Embryonic facial prominence (tissue), 1 donor: Measurements from ENCODE around the gene PLAGL2.

ENCODE experiments used
- DNase-seq: peaks from one replicate; pipeline ENCODE4 v3.0.0-alpha.2; 2016; ENCODE audit errors: extremely low spot score

Gene PLAGL2

DNA sequence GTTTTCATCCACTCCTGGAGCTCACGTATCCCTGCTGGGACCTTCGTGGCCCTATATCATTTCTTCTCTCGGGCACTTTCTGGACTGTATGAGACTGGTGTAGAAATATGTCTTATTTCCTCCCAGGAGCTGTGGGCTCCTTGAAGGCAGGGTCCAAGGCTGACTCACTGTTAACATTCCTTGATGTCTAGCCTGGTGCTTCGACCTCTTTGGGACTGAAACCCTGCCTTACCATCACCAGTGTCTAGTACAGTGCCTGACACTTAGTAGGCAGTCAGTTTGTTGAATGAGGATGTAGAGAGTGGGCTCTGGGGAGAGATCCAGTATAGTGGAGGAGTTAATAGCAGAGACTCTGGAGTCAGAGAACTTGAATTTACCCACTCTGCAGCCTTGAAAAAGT lies 23.7 kb upstream of the PLAGL2 start:
- no peak for DNase-seq

DNA sequence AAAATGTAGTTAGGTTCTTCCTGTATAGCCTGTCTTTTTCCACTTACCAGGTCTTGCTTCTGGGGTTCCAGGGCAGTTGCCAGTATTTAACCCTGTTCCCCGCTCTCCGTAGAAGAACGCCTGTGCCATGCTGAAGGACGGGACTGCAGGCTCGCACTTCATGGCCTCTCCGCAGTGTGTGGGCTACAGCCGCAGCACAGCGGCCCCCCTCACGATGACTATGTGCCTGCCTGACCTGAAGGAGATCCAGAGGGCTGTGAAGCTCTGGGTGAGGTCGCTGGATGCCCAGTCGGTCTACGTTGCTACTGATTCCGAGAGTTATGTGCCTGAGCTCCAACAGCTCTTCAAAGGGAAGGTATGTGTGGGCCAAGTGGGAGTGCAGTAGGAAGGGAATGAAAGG lies 23.2 kb upstream of the PLAGL2 start:
- no peak for DNase-seq

DNA sequence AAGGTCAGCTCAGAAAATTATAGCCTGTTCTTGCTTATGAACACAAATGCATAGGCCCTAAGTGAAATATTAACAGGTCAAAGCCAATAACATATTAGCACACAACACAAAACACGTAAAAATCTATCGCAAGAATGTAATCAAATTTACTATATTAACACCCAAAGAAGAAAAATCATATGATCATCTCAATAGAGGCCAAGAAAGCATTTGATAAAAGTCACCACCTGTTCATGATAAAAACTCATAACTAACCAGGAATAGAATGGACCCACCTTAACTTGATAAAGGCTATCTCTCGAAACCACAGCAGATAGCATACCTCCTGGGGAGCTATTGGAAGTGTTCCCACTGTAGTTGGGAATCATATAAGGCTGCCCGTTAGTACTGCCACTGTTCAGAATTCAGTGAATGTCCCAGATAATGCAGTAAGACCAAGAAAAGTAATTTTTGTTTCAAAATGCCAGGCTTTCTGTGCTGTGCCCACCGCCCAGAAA lies 21.8 kb upstream of the PLAGL2 start:
- DNase-seq = no peak

DNA sequence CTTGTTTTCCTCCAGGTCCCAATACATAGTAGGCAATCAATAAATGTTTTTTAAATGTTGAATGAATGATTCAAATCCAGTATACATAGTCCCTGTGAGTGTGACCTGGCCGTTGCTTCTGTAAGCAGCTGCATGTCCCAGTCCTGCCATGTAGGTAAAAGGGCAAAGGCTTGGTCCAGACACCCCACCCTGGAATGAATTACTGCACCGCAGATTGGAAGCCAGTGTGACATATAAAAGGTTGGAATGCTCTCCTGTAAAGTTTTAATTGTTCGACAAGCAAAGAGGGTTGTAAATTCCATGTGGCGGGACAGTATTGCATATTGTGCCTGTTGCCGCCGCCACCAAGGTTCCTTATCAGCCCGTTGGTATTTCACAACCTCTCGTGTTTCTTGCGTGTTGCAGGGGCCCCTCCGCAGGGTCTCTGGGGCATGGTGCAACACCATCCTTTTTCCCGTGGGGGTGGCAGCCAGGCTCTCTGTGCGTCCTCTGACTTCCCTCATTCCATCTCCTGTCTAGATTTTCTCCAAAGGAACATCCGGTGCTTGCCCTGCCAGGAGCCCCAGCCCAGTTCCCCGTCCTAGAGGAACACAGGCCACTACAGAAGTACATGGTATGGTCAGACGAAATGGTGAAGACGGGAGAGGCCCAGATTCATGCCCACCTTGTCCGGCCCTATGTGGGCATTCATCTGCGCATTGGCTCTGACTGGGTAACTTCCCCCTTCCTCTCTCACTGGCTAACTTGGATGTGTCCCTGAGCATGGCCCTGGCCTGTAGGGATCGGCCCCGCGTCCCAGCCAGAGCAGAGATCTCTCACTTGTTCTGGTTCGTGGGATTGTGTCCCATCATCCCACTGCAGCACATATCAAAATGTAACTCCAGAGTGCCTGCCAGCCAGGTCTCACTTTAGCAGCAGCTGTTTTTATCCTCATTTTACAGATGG lies 20.5 kb upstream of the PLAGL2 start:
- DNase-seq = no peak

DNA sequence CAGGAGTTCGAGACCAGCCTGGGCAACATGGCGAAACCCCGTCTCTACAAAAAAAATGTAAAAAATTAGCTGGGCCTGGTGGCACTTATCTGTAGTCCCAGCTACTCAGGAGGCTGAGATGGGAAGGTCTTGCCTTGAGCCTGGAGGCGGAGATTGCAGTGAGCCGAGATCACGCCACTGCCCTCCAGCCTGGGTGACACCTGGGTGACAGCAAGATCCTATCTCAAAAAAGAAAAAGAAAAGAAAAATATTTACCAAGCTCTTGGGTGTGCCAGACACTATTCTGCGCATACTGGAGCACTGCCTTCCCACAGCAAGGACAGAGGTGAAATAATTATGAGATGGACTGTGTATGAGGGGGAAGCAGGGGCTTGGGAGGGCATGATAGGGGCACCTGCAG lies 19.8 kb upstream of the PLAGL2 start:
- DNase-seq = no peak

DNA sequence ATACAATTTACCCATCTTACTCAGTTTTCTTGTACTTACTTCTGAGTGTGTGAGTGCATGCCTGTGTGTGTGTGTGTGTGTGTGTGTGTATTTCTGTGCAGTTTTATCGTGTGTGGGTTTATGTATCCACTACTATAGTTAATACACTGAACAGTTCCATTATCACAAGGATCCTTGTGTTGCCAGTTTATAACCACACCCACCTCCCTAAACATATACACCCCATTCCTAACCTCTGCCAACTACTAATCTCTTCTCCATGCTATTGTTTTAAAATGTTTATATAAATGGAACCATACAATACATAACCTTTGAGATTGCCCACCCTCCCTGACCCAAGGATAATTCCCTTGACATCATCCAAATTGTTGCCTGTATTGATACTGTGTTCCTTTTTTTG lies 18.8 kb upstream of the PLAGL2 start:
- no peak for DNase-seq

DNA sequence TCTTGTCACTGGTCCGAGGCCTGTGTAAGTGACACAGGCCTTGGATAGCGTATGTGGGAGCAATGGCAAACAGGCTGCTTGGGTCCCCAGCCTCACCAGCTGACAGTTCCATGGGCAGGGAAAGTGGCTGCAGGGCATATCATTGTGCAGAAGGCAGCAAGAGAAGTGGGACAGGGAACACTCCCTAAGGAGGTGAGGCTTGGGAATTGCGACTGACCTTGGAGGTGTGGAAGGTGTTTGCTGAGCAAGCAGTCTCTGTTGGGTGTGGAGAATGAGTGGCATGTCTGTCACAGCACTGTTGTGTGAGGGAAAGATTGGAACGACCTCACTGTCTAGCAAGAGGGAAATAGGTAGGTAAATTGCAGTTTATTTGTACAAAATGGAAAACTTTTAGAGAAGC lies 16.9 kb upstream of the PLAGL2 start:
- DNase-seq = no peak

DNA sequence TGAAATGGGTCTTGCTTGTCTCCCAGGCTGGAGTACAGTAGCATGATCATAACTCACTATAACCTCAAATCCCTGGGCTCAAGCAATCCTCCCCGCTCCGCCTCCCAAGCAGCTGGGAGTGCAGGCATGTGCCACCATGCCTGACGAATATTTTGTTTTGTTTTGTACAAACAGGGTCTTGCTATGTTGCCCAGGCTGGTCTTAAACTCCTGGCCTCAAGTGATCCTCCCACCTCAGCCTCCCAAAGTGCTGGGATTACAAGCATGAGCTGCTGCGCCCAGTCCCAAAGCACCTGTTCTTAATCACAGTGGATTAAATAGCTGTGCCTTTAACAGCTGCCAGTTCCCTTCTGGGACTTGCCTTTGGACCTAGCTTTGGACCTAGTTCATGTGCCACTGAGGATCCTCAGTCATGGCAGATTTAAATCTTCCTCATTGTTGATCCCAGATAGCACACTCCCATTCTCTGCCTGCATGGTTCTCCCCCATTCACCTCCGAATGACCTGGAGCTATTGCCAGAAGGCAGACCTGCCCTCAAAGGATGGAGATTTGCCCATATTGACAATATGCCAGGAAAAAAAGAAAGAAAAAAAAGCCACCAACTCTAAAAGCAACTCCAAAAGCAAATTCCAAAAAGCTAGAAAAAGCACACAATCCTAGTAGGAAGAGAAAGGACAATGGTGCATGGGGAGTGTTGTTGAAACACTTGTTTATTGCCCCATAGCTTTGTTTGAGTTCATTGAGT lies 10.8 kb upstream of the PLAGL2 start:
- DNase-seq = no peak

DNA sequence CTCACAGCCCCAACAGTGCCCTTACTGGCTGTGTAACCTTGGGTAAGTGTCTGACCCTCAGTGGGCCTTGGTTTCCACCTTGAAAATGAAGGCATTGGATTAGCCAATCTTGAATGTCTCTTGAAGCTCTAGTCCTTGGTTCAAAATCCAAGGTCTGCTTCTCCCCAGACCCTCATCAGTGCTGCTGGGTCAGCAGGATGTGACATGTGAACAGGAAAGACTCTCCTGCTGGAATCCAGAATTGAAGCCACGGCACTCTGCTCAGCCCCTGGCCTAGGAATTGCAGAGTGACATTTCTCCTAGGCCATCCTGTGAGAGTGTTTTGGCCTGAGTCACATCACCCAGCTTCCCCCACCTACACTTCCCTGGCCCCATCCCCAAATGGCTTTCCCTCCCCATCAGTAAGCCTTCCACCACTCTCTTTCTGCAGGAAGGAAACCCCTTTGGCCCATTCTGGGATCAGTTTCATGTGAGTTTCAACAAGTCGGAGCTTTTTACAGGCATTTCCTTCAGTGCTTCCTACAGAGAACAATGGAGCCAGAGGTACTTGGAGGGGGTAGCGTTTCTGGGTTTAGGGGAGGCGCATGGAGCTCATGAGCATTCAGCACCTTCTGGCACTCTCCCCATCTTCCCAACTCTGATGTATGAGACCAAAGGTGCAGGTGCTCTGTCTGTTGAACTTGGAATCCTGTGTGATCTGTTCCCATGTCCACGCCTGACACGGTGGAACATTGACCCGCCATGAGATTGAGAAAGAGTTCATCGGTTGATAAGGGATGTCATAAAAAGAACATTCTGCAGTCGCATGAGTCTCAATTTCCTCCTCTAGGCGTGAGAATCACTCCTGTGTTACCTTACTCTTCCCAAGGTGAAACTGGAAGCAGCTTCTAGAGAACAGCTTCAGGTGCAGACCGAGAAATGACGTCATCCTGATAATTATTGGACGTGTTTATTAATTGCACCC lies 8.9 kb upstream of the PLAGL2 start:
- no peak for DNase-seq

DNA sequence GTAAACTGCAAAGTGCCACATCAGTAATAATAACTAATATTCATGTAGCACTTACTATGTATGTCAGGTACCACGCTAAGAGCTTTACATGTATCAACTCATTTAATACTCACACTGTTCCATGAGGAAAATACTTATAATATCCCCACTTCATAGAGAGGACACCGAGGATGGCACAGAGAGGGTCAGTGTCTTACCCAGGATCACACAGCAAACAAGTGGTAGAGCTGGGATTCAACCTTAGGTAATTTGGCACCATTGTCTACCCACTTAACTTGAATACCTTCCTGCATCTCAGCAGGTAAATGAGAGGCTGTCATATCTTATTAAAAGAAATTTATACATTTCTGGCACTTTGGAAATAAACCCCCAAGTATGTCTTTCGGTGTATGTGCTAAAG lies 8.2 kb upstream of the PLAGL2 start:
- no peak for DNase-seq

DNA sequence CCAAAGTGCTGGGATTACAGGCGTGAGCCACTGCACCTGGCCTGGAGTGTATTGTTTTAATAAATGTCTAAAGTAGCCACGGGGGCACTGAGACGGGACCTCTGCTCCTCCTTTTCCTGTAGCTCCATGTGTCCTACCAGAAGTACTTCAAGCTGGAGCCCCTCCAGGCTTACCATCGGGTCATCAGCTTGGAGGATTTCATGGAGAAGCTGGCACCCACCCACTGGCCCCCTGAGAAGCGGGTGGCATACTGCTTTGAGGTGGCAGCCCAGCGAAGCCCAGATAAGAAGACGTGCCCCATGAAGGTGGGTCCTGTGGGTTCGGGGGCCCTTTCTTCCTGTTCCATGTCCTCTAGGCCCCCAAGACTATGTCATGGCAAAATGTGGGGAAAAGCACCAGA lies 7.6 kb upstream of the PLAGL2 start:
- DNase-seq = no peak

DNA sequence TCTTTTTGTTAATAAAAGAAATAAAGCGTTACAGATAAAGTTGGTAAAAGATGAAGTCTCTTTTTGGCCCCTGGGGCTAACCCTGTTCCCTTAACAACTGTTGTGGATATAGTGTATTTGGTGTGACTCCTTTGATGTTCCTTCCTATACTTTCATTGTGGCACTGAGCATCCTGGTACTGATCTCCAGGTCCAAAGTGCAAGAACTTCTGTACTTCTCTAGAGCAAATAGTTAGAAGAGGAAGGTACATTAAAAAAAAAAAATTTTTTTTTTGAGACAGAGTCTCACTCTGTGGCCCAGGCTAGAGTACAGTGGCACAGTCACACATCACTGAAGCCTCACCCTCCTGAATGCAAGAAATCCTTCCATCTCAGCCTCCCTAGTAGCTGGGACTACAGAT lies 6.3 kb upstream of the PLAGL2 start:
- DNase-seq = no peak

DNA sequence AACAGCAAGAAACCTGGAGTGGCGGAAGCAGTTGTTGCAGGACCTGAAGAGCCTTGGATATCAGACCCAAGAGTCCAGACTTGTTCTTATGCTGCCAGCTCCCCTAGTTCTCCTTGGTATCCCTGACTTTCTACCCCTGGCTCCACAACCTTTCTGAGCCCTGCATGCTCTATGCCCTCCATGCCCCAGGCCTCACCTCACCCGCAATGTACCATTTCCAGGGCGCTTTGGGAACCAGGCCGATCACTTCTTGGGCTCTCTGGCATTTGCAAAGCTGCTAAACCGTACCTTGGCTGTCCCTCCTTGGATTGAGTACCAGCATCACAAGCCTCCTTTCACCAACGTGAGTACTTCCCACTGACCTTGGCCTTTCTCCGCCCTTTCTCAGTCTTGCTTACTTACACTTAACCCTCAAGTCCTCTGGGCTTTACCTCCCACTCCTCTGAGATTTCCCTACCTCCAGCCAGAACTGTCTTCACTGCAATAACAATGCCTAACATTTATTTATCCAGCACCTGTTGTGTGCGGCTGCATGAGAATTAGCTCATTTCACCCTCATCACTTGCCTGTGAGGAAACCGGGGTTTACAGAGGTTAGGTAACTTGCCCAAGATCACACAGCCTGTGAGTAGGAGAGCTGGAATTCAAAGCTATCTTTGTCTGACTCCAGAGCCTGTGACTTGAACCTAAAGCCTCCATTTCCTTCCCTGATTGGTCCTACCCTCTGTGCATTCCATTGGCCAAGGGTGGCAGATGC lies 2.5 kb upstream of the PLAGL2 start:
- DNase-seq = no peak

DNA sequence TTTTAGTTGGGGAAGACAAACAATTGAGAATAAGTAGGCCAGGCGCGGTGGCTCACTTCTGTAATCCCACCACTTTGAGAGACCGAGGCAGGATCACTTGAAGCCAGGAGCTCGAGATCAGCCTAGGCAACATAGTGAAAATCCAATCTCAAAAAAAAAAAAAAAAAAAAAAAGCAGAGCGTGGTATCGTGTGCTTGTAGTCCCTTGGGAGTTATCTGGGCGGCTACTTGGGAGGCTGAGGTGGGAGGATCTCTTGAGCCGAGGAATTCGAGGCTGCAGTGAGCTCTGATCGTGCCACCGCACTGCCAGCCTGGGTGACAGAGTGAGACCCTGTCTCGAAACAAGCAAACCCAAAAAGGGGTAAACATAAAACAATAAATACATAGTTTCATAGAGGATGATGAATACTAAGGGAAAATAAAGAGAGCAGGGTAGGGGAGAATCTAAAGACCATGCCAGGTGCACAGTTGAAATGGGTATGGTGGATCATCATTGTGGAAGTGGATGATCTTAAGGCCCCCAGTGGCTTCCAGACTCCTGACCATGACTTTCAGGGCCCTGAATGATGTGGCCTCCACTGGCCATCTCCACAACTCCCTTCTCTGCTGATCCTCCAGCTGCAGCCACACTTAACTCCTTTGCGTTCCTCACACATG lies 1.1 kb upstream of the PLAGL2 start:
- DNase-seq = no peak

DNA sequence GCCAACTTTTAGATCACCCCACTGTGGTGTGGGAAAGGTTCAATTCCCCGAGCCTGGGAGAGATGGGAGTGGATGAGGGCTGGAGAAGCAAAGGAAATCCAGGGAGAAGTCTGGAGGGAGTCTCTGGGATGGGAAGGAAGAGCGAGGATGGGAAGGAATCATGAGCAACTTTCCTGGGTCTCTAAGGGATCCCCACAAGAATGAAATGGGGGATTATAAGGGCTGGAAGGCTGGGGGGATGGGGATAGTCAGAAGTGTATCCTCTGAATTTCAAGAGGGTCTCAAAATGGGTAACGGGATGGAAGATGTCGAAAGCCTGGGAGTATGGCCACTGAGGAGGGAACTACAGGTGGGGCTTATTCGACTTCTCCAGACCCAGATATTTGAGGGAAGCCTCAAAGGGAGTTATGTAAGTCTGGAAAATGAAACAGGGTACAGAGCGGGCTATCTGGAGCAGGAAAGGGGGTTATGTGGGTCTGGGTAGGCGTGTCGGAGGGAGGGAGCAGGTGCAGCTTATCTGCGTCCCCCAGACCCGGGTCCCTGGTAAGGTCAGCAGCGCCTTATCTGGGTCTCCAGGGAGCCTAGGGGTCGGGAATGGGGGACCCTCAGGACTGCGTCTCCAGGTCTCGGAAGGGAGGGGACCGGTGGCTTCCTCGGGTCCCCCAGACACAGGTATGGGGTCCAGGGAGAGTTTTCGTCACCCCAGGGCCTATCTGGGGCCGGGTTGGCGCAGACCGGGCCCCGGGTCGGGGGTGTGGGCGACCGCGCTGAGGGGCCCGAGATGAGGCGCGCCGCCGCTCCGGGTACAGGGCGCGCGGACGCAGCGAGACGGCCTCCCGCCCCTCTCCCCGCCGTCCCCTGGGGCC lies 550 bp downstream of the PLAGL2 start:
- no peak for DNase-seq

DNA sequence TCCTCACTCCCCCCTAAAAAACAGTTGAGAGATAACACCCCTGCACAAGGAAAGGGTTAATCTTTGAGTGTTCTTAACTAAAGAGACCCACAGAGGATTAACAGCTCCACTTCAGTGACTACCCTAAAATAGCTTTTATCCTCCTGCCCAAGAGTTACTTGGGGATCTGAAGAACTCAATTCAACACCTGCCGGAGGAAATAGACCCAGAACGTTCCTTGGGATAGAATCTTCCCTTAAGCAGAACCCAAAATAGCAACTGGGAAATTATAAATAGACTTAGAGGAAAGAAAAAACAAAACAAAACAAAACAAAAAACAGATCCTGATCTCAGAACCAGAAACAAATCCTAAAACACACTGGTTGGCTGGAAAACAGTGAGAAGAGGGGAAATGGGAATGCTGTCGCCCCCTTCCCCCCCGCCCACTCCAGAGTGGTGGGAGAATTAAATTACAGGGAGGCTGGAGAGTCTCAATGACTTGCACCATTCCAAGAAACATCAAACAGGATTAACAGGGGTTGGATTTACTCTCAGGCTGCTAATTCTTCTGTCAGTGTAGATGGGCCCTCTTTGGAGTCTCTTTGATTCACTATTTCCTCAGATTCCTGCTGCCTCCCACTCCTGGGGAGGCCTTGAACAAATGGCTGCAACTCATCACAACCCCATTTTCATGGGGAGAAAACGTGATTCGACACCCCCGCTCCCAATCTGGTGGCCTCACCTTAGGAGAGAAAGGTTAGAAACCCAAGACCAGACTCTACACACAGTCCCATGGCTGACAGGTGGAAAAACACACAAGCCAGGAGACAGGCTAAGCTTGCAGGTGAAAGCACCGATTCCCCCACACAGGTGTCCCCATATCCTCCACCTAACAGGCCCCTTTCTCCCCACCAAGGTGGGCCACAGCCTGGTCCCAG lies 1.4 kb downstream of the PLAGL2 start:
- DNase-seq = no peak

DNA sequence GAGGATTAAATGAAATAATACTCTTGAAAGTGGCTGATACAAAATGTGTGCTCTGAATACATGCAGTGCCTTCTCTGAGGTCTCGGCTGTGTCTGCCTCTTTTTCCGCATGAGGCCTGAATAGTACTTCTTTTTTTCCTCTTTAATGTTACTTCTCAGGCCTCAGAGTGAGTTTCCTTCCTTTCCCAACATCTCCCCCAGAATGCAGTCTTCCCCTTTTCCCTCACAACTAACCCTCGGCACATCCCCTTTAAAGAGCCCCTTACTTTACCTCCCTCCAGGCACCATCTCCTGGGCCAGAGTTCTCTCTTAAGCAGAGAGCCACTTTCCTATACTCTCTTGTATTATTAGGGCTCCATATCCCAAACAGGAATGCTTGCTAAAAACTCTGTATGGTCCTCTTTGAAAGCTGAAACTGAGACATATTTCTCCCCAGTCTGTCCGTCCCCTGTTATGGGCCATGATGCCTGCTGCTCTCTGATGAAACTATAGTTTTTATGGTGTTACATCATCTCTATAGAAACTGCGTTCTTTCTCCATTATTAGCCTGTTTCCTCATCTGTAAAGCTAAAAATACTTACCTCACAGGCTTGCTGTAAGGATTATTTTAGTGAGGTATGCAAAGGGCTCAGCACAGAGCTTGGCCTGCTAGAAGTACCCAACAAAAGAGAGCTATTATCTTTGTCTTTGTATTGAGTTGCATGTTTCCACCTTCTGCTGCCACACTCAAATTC lies 2.3 kb downstream of the PLAGL2 start:
- DNase-seq = no peak
